GM12874 (cell line): ENCODE results near the gene ZFPM1.

Experiments used
- TF ChIP-seq, protein P1 (sequence below): IDR thresholded peaks from 2 replicates; pipeline ENCODE4 v1.5.1; 2011; ENCODE audit warnings: low read depth, mild to moderate bottlenecking, control low read depth, low read length, moderate library complexity; ENCODE audit not compliant: insufficient read depth

Gene ZFPM1

DNA sequence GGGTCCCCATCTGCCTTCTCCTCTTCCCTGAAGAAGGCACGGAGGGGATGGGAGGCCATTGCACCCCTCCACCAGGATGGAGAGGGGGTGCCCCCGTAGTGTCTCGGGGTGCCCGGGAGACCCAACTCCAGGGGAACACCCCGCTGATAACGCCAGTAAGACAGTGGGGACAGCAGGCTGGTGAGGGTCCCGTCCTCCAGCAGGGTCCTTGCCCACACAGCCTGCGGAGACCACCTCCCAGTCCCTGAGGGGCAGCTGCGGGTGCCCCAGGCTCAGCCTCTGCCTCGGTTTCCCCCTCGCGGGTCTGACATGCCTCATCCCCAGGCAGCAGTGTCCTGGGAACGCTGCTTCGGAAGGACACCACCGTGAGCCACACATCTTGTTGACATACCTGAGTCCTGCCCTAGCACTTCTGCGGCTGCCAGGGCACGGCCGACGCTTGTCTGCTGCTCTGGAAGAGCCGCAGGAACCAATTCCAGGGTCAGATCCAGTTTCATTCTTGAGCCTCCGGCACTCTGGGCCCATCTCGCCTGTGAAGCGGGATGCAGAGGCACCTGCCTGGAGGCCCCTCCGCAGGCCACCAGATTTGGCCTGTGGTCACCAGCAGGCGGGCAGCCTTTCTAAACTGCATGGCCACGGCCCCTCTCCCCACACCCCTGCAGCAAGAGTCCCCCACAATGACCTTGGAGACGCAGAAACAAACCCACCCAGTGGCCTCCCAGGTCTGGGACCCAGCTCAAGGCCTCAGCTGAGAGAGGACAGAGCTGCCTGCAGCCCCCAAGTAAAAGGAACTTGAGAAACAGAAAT, 77.2 kb downstream of the ZFPM1 start:
- TF ChIP-seq, protein P1, sequence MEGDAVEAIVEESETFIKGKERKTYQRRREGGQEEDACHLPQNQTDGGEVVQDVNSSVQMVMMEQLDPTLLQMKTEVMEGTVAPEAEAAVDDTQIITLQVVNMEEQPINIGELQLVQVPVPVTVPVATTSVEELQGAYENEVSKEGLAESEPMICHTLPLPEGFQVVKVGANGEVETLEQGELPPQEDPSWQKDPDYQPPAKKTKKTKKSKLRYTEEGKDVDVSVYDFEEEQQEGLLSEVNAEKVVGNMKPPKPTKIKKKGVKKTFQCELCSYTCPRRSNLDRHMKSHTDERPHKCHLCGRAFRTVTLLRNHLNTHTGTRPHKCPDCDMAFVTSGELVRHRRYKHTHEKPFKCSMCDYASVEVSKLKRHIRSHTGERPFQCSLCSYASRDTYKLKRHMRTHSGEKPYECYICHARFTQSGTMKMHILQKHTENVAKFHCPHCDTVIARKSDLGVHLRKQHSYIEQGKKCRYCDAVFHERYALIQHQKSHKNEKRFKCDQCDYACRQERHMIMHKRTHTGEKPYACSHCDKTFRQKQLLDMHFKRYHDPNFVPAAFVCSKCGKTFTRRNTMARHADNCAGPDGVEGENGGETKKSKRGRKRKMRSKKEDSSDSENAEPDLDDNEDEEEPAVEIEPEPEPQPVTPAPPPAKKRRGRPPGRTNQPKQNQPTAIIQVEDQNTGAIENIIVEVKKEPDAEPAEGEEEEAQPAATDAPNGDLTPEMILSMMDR: no peak

DNA sequence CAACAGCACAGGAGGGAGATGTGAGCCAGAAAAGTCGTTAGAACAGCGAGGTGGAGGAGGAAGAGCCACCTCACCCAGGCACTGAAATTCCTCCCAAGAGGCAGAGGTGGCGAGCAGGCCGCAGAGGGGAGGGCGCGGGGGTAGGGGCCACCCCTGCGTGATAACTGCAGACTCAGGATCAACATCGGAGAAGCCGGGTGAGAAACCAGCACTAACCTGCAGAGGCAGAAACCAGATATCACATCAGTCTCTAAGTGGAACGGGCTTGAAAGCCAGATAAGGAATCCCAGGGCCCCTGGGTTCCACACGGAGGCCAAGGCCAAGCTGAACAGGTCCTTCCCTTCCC, 77.8 kb downstream of the ZFPM1 start:
- TF ChIP-seq, protein P1: no peak

GRCh38 chr16:88531346-88531745, 78.3 kb downstream of the ZFPM1 start:
- TF ChIP-seq, protein P1: no peak

DNA sequence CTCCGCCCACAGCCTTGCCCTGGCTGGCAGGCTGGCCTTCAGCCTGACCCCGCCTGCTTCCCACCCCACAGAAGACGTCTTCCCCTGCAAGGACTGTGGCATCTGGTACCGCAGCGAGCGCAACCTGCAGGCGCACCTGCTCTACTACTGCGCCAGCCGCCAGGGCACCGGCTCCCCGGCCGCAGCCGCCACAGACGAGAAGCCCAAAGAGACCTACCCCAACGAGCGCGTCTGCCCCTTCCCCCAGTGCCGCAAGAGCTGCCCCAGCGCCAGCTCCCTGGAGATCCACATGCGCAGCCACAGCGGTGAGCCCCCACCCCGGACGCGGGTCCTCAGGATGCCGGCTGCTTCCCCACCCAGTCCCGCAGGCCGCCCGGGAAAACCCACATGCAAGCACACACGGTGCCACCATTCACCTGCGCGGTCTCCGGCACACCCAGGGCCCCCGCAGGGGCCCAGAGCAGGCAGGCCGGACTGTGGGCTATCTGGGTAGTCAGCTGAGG, 78.9 kb downstream of the ZFPM1 start:
- TF ChIP-seq, protein P1: no peak

DNA sequence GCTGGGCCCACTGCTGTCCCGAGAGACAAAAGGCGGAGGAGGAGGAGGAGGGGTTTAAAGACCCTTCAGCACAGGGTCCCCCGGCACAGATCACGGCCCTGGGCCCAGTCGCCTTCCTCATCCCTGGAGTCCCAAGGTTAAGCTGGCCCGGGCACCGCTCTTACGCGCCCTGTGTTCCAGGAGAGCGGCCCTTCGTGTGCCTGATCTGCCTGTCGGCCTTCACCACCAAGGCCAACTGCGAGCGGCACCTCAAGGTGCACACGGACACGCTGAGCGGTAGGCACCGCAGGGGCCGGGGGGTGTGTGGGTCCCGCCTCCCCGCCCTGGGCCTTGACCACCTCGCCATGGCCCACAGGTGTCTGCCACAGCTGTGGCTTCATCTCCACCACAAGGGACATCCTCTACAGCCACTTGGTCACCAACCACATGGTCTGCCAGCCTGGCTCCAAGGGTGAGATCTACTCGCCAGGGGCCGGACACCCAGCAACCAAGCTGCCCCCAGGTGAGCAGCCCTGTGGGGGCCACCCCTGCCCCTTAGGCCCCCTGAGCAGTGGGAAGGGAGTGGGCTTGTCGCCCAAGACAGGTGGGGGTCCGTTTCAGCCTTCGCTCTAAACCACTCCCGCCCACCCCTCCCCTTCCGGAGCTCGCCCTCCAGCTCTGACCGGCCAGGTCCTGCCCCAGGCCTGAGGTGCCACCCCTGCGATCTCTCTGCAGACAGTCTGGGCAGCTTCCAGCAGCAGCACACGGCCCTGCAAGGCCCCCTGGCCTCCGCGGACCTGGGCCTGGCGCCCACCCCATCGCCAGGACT, 79.6 kb downstream of the ZFPM1 start:
- TF ChIP-seq, protein P1: no peak

DNA sequence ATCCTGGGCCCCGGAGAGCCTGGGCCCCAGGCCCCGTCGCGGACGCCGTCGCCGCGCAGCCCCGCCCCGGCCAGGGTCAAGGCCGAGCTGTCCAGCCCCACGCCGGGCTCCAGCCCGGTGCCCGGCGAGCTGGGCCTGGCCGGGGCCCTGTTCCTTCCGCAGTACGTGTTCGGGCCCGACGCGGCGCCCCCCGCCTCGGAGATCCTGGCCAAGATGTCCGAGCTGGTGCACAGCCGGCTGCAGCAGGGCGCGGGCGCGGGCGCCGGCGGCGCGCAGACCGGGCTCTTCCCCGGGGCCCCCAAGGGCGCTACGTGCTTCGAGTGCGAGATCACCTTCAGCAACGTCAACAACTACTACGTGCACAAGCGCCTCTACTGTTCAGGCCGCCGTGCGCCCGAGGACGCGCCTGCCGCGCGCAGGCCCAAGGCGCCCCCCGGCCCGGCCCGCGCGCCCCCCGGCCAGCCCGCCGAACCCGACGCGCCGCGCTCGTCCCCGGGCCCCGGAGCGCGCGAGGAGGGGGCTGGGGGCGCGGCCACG, 80.4 kb downstream of the ZFPM1 start:
- TF ChIP-seq, protein P1: no peak
